Keratinocyte (primary cell): Measurements from ENCODE around the gene SCAPER. TPM values are rescaled to one million over a fixed set of nuclear protein-coding genes. Genes with fewer than 3 reads are reported as not detected.

Source experiments
- DNase-seq: peaks from one replicate; pipeline ENCODE4 v3.0.0-alpha.2; 2011; ENCODE audit warnings: low read depth, missing footprints, low spot score
- FAIRE-seq: peaks from 2 replicates; lab custom pipeline; 2011; peaks lifted over from hg19 to GRCh38; lab: Jason Lieb, UNC
- H2AFZ ChIP-seq: 2 replicates; pipeline ENCODE4 v1.6.0; 2012; ENCODE audit warnings: low read length, control low read depth, inconsistent platforms; ENCODE audit not compliant: control insufficient read depth
- H3K27ac ChIP-seq: 2 replicates; pipeline ENCODE4 v1.5.1; 2011; ENCODE audit warnings: low read length; ENCODE audit not compliant: control insufficient read depth, insufficient read depth
- H3K27me3 ChIP-seq: 3 replicates; pipeline ENCODE4 v1.6.0; 2011; ENCODE audit warnings: low read length; ENCODE audit not compliant: control insufficient read depth, insufficient read depth; ENCODE audit errors: extremely low read depth
- H3K36me3 ChIP-seq, 2 experiments: 2 replicates in 1 of 2; 3 replicates in 1 of 2; pipeline ENCODE4 v1.5.1; 2011; ENCODE audit warnings: low read length in 2 of 2, mild to moderate bottlenecking in 1 of 2; ENCODE audit not compliant: control insufficient read depth in 2 of 2, insufficient read depth in 2 of 2; ENCODE audit errors: extremely low read depth in 1 of 2
- H3K4me1 ChIP-seq: 3 replicates; pipeline ENCODE4 v1.5.1; 2011; ENCODE audit warnings: low read length; ENCODE audit not compliant: control insufficient read depth, insufficient read depth; ENCODE audit errors: extremely low read depth
- H3K4me2 ChIP-seq: 3 replicates; pipeline ENCODE4 v1.6.0; 2011; ENCODE audit warnings: low read depth, low read length; ENCODE audit not compliant: control insufficient read depth, insufficient read depth; ENCODE audit errors: extremely low read depth
- H3K4me3 ChIP-seq, 3 experiments: fragments of 200-600 bp in 1 of 3; sonication (generic) in 1 of 3; 2 replicates in 2 of 3; 3 replicates in 1 of 3; pipeline ENCODE4 v1.5.1; 2011 to 2016; ENCODE audit warnings: low read length in 3 of 3, mild to moderate bottlenecking in 3 of 3, control low read depth in 2 of 3, inconsistent platforms in 1 of 3, low read depth in 1 of 3, mixed read lengths in 1 of 3, mixed run types in 1 of 3, moderate library complexity in 1 of 3; ENCODE audit not compliant: control insufficient read depth in 2 of 3, insufficient read depth in 2 of 3; ENCODE audit errors: extremely low read depth in 1 of 3
- H3K79me2 ChIP-seq: 2 replicates; pipeline ENCODE4 v1.6.0; 2012; ENCODE audit warnings: low read length; ENCODE audit not compliant: control insufficient read depth, insufficient read depth
- H3K9ac ChIP-seq: 3 replicates; pipeline ENCODE4 v1.6.0; 2011; ENCODE audit warnings: low read length; ENCODE audit not compliant: control insufficient read depth, insufficient read depth; ENCODE audit errors: extremely low read depth
- H3K9me1 ChIP-seq: 3 replicates; pipeline ENCODE4 v1.6.0; 2011; ENCODE audit warnings: low read length; ENCODE audit not compliant: control insufficient read depth, insufficient read depth; ENCODE audit errors: extremely low read depth
- H3K9me3 ChIP-seq: 2 replicates; pipeline ENCODE4 v1.5.1; 2012; ENCODE audit warnings: low read depth, low read length; ENCODE audit not compliant: control insufficient read depth
- H4K20me1 ChIP-seq: 3 replicates; pipeline ENCODE4 v1.6.0; 2011; ENCODE audit warnings: low read length; ENCODE audit not compliant: control insufficient read depth, insufficient read depth; ENCODE audit errors: extremely low read depth
- CTCF ChIP-seq, 3 experiments: IDR thresholded peaks in 1 of 3; conservative IDR thresholded peaks in 1 of 3; optimal IDR thresholded peaks in 1 of 3; 2 replicates in 2 of 3; 3 replicates in 1 of 3; pipeline versions ENCODE3 to v1.5.1; 2011; ENCODE audit warnings: low read length in 3 of 3, mild to moderate bottlenecking in 3 of 3, moderate library complexity in 2 of 3, control low read depth in 1 of 3, inconsistent platforms in 1 of 3; ENCODE audit not compliant: insufficient read depth in 2 of 3; ENCODE audit errors: extremely low read depth in 1 of 3
- EZH2 ChIP-seq: IDR thresholded peaks from one replicate; pipeline ENCODE4 v1.6.1; 2012; ENCODE audit warnings: inconsistent platforms, mild to moderate bottlenecking, low read length, moderate library complexity
- dilution Hi-C: fragments of 300-500 bp; cut with MboI; formaldehyde crosslinking; loops from one replicate; pipeline ENCODE4 v1.7.0; 2020; ENCODE audit warnings: low sequenced_read_pairs; ENCODE audit not compliant: extremely low pct_ligation_motif_present
- polyA plus RNA-seq, 5 experiments: library from polyadenylated mRNA; depleted of rRNA in 3 of 5; stranded (reverse) in 3 of 5; stranded (forward) in 1 of 5; unstranded in 1 of 5; fragments of >200 nt; gene quantifications; 1 replicate in 1 of 5; 2 replicates in 3 of 5; 3 replicates in 1 of 5; pipeline versions ENCODE4 v1.2.1 to v1.2.3, GENCODE V29; 2011 to 2012; ENCODE audit warnings: missing spikeins in 2 of 5, low read depth in 1 of 5, low replicate concordance in 1 of 5

The SCAPER gene
- polyA plus RNA-seq, 1 donor (not counting 4 experiments of a cell fraction or from before 2014, with no cell fraction given): 5.2 TPM

GRCh38 chr15:76572983-76573314 is 332.2 kb downstream of the SCAPER start:
- no peaks in the 10 kb centered on the region for H3K79me2 ChIP-seq
- dilution Hi-C loops: no loop called here
- no peak overlapping the region for H3K9ac ChIP-seq
- no peak overlapping the region for H3K27ac ChIP-seq
- H2AFZ ChIP-seq: no peak overlapping the region
- no peak for DNase-seq
- peaks cover 16% of the 10 kb centered on the region for H3K4me1 ChIP-seq
- no peaks in the 10 kb centered on the region for H3K9me1 ChIP-seq
- no peak for FAIRE-seq
- H3K9me3 ChIP-seq: no peaks in the 10 kb centered on the region
- no peak overlapping the region for H3K4me3 ChIP-seq
- no peaks in the 10 kb centered on the region for H4K20me1 ChIP-seq
- TF ChIP-seq EZH2: no peak
- TF ChIP-seq CTCF (optimal IDR thresholded peaks at IDR 0.05 in 1 of 3, IDR thresholded peaks at IDR 0.05 in 1 of 3, conservative IDR thresholded peaks at IDR 0.05 in 1 of 3; ENCODE audit: extremely low read depth in 1 of 3, insufficient read depth in 2 of 3, low read length in 3 of 3): no peak
- no peak overlapping the region for H3K4me2 ChIP-seq
- H3K27me3 ChIP-seq: no peaks in the 10 kb centered on the region
- no peaks in the 10 kb centered on the region for H3K36me3 ChIP-seq

- H3K79me2 ChIP-seq: no peaks in the 10 kb centered on the region
- no peaks in the 10 kb centered on the region for H3K4me1 ChIP-seq
- H3K27me3 ChIP-seq: no peaks in the 10 kb centered on the region
- DNase-seq: no peak
- H4K20me1 ChIP-seq: no peaks in the 10 kb centered on the region
- dilution Hi-C loops: no loop called here
- H3K4me2 ChIP-seq: no peak overlapping the region
- no peak for FAIRE-seq
- TF ChIP-seq CTCF (optimal IDR thresholded peaks at IDR 0.05 in 1 of 3, IDR thresholded peaks at IDR 0.05 in 1 of 3, conservative IDR thresholded peaks at IDR 0.05 in 1 of 3; ENCODE audit: extremely low read depth in 1 of 3, insufficient read depth in 2 of 3, low read length in 3 of 3) (no peak), EZH2 (no peak)
- H2AFZ ChIP-seq: no peak overlapping the region
- no peak overlapping the region for H3K4me3 ChIP-seq
- no peaks in the 10 kb centered on the region for H3K9me3 ChIP-seq
- no peaks in the 10 kb centered on the region for H3K9me1 ChIP-seq
- H3K36me3 ChIP-seq: no peaks in the 10 kb centered on the region
- no peak overlapping the region for H3K9ac ChIP-seq
- H3K27ac ChIP-seq: no peak overlapping the region
These were observed 338.9 kb downstream of the SCAPER start for GRCh38 chr15:76566276-76566675.
